Progenitor cell of endocrine pancreas (in vitro differentiated cells): ENCODE results near the gene DOCK4. TPM values are rescaled to one million over a fixed set of nuclear protein-coding genes. Genes with fewer than 3 reads are reported as not detected.

ENCODE experiments used
- DNase-seq: peaks from one replicate; pipeline ENCODE4 v3.0.0; 2021; ENCODE audit warnings: low spot score; ENCODE audit not compliant: unreplicated experiment
- H3K27ac Mint-ChIP-seq: 2 replicates; pipeline ENCODE4 v1.8.0; 2021; ENCODE audit warnings: mild to moderate bottlenecking, moderate library complexity, mixed read lengths
- H3K27me3 Mint-ChIP-seq: 2 replicates; pipeline ENCODE4 v1.8.0; 2021; ENCODE audit warnings: mixed read lengths
- H3K36me3 Mint-ChIP-seq: 2 replicates; pipeline ENCODE4 v1.8.0; 2022; ENCODE audit warnings: mixed read lengths; ENCODE audit not compliant: insufficient read depth
- H3K4me1 Mint-ChIP-seq: 2 replicates; pipeline ENCODE4 v1.8.0; 2021; ENCODE audit warnings: low read depth, mixed read lengths
- H3K4me3 Mint-ChIP-seq: 2 replicates; pipeline ENCODE4 v1.8.0; 2021; ENCODE audit warnings: low read depth, mild to moderate bottlenecking, moderate library complexity, mixed read lengths
- H3K9me3 Mint-ChIP-seq: 2 replicates; pipeline ENCODE4 v1.8.0; 2021; ENCODE audit warnings: low read depth, mixed read lengths
- CTCF ChIP-seq: fragments of 200-600 bp; sonication (generic); IDR thresholded peaks from one replicate; pipeline ENCODE4 v1.5.0; 2021; ENCODE audit warnings: antibody characterized with exemption, mild to moderate bottlenecking; ENCODE audit not compliant: unreplicated experiment
- total RNA-seq: library from RNA; stranded (reverse); gene quantifications from 2 replicates; pipeline ENCODE4 v1.2.1, GENCODE V29; 2021

DOCK4 gene
- total RNA-seq, 1 donor from 2014 or later: 28.8 TPM

GRCh38 chr7:111676811-111677210 is 529.4 kb downstream of the DOCK4 start:
- Mint-ChIP-seq H3K27ac (no peak overlapping the region), H3K27me3 (peaks cover 8% of the 10 kb centered on the region), H3K36me3 (no peaks in the 10 kb centered on the region), H3K4me1 (peaks cover 5% of the 10 kb centered on the region), H3K9me3 (no peaks in the 10 kb centered on the region), H3K4me3 (no peak overlapping the region)
- no peak for DNase-seq
- no peak for TF ChIP-seq CTCF

Other genes starting within 250 kb of the DOCK4 start
- gene ZNF277, start 296 bp upstream of the DOCK4 start, total RNA-seq: 24.3 and 25.9 TPM in 2 replicates
- gene IFRD1, start 244.1 kb upstream of the DOCK4 start, total RNA-seq: 76.6 and 82.4 TPM in 2 replicates